Fibroblast of upper back skin (primary cell): ENCODE measurements around the gene CARD11.
"Not testable (repeated sequence)": the region's sequence is repeated elsewhere in the genome, so short reads cannot be mapped to it uniquely, and the experiment has no call there.

Experiments
- DNase-seq: peaks from one replicate; pipeline ENCODE4 v3.0.0-alpha.2; 2013

CARD11 gene

DNA sequence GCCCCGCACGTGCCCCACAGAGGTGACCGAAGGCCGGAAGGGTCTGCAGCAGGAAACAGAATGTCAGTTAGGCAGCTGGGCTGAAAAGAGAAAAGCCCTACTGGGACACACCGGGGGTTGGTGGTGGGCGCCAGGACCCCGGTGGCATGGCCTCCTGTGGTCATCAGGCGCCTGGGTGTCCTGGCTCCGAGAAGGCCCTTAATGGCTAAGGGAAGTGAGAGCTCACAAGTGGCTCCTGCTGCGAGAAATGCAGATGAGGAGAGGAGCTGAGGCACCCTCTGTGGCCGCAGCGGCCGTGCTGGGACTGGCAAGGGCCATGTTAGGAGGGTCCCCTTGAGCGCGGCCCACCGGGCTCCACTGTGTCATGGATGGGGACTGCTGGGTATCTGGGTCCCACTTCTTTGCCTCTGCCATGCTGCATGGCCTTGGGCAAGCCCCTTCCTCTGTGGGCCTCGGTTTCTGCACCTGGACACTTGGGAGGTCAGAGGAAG lies 120.3 kb downstream of the CARD11 start:
- no peak for DNase-seq

- DNase-seq: no peak
Measured at GRCh38 chr7:2922866-2923265, 120.8 kb downstream of the CARD11 start.

GRCh38 chr7:2922348-2922691 lies 121.3 kb downstream of the CARD11 start:
- no peak for DNase-seq

- no peak for DNase-seq
Measured at GRCh38 chr7:2921653-2922347, 121.9 kb downstream of the CARD11 start.

GRCh38 chr7:2920956-2921652 lies 122.6 kb downstream of the CARD11 start:
- no peak for DNase-seq

GRCh38 chr7:2920480-2920879 lies 123.2 kb downstream of the CARD11 start:
- not testable (repeated sequence) for DNase-seq

DNA sequence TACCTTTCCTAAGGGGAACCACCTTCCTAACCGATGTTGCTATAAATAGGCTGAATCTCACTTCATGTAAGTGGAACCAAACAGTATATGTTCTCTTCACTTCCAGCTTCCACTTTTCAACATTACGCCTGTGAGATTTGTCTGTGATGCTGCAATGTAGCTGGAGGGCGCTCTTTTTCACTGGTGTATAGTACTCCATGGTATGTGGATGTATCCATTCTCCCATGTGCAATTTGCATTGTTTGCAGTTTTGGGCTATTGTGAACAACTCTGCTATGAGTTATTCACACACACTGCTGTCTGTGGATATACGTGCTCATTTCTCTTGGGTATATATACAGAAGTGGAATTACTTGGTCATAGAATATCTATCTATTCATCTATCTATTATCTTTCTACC lies 123.6 kb downstream of the CARD11 start:
- DNase-seq: no peak

GRCh38 chr7:2919256-2919655 lies 124.4 kb downstream of the CARD11 start:
- DNase-seq: no peak

DNA sequence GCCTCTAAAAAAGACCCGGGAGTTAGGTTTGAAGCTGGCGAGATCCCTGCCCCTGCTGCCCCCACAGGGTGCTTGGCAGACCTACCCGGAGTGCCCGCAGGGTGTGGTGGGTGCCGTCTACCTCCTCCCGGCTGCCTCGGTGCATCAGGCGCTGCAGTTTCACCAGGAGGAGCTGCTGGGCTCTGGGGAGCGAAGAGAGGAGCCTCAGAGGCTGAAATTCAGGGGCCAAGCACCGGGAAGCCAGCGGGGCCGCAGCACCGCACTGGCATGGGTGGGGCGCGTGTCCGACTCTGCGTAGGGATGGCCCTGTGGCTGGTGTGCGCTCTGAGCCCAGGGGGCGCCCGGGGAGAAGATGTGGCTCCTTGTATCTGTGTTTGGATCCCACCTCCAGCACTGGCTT lies 125.3 kb downstream of the CARD11 start:
- no peak for DNase-seq

DNA sequence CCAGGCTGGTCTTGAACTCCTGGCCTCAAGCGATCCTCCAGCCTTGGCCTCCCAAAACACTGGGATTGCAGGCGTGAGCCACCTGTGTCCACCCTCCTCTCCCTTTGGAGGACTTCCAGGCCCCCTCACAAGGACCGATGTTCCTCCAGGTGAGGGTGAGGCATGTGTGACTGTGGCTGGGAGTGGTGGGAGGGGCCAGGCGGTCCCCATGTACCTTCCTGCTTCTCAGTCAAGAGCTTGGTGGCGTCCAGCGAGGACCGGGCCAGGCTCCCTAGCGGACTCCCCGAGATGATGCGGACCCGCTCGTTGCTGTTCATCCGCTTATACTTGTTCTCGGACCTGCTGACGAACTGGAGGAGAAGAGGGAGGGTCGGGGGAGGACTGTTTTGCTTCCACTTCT lies 128.6 kb downstream of the CARD11 start:
- no peak for DNase-seq

GRCh38 chr7:2913760-2914387 lies 129.8 kb downstream of the CARD11 start:
- no peak for DNase-seq

GRCh38 chr7:2912684-2913439 lies 130.8 kb downstream of the CARD11 start:
- no peak for DNase-seq

DNA sequence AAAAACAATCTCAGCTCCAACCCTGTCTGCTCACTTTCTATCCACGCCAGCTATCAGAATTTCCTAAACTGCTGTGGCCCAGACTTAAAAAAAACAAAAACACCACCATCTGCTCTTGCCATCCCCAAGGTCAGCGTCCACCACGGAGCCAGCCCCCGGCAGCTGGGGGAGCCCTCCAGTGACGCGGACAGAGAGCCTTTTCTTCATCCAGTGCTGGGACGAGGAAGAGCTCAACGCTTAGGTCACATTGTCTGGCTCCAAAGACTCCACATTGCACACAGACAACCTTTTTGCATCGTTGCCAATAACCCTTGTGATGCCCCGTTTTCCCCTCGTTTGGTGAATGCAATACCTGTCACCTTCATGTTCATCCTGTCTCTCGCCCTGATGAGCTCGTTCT lies 132.2 kb downstream of the CARD11 start:
- no peak for DNase-seq

DNA sequence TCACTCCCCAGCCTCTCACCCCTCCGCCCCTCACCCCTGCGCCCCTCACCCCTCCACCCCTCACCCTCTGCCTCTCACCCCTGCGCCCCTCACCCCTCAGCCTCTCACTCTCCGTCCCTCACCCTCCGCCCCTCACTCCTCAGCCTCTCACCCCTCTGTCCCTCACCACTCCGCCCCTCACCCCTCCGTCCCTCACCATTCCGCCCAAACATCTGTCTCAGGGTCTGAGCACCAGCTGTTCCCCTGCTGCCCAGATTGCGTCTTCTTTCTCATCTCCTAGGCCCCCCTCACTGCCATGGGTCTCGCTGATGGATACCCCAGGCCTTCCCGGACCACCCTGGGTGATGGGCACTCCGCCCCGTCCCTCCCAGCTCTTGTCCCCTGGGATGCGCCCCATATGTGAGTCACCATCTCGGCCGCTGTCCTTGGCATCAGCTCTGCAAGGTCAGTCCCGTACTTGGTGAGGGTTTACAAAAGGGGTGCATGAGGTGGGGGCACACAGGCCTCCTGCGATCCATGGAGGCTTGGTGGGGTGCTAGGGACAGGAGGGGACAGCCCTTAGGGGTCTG lies 134.1 kb downstream of the CARD11 start:
- DNase-seq: no peak

DNA sequence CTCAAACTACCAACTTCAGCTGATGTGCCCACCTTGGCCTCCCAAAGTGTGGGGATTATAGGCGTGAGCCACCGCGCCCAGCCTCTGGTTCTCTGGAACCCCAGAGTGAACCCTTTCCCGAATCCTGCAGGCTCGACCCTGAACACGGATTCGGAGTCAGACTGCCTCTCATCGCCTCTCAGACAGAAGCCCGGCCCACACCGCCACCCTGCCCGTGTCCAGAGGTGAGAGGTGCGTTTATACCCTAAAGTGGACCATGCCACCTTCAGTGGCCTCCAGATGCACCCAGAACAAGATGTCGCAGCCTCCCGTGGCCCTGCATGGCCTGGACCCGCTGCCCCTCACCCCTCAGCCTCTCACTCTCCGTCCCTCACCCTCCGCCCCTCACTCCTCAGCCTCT lies 134.6 kb downstream of the CARD11 start:
- DNase-seq: no peak

GRCh38 chr7:2908103-2908683 lies 135.5 kb downstream of the CARD11 start:
- DNase-seq: no peak

GRCh38 chr7:2906197-2906931 lies 137.3 kb downstream of the CARD11 start:
- no peak for DNase-seq

GRCh38 chr7:2905500-2905899 lies 138.2 kb downstream of the CARD11 start:
- no peak for DNase-seq

DNA sequence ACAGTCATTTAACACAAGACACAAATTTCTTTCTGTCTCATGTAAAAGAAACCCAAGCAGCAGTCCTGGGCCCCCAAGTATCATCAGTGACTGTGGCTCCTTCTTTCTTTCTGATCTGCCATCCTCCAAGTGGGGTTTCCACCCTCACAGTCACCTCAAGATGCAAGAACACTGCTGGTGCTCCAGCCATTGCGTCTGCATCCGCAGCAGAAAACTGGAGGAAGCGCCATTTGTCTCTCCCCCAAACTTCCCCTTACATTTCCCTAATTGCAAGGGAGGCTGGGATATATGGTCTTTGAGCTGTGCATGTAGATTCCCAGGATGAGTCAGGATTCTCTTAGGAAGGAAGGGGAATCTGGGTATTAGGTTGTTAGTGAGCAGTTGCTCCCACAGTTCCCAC lies 138.6 kb downstream of the CARD11 start:
- DNase-seq: no peak

GRCh38 chr7:2904202-2904601 lies 139.5 kb downstream of the CARD11 start:
- no peak for DNase-seq

GRCh38 chr7:2903682-2904162 lies 139.9 kb downstream of the CARD11 start:
- no peak for DNase-seq

DNA sequence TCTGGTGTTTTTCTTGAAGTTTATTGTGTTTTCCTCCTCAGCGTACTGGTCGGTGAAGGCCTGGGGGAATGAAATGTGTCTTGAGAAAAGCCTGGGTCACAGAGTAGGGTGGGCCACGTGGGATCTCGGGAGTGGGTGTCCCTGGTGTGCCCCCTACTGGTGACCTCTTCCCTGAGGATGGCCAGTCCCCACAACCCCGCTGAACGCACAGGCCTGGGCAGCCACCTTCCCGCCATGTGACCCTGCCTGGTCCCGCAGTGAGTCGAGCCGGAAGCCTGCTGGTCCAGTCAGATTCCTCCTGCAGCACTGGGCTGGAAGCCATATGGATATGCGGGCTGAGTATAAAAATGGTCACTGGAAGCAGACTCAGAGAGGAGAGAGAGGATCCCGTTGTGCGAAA lies 146.6 kb downstream of the CARD11 start:
- no peak for DNase-seq
